CD4-positive, alpha-beta T cell treated with Interleukin-4 for 1 hour (primary cell): Measurements from ENCODE around the gene AMDHD2.
A peak's percentile ranks its signal among the peaks of the same experiment; 100 is the strongest.
"Not testable (repeated sequence)": the region's sequence is repeated elsewhere in the genome, so short reads cannot be mapped to it uniquely, and the experiment has no call there.

ENCODE experiments used
- DNase-seq, 2 donors: peaks; one replicate each; pipeline ENCODE4 v3.0.0-alpha.2; 2020 to 2022

AMDHD2 gene

DNA sequence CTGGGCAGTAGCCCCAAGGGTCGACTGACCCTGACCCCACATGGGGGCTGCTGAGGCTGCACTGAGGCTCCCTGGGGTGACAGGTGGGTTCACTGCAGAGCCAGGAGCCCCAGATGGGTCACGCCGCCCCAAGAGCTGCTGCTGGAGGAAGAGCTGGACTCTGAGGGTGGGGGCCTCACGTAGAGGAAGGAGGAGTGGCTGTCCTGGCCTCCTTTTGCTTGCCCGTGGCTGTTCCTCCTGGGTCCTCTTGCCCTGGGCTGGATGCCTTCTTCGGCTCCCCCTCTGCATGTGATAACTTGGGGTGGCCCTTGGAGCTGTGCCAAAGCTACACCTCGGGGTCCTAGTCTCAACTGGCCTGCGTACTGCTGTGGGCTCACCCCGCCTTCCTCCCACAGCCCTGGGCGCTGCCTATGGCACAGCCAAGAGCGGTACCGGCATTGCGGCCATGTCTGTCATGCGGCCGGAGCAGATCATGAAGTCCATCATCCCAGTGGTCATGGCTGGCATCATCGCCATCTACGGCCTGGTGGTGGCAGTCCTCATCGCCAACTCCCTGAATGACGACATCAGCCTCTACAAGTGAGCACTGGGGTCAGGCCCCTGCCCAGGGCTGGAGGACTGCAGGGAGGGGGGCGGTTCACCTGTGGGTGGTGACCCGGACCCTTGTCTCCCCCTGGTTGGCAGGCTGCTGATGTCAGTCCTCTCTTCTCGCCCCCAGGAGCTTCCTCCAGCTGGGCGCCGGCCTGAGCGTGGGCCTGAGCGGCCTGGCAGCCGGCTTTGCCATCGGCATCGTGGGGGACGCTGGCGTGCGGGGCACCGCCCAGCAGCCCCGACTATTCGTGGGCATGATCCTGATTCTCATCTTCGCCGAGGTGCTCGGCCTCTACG is 1.1 kb upstream of the AMDHD2 start:
- no peak for DNase-seq

DNA sequence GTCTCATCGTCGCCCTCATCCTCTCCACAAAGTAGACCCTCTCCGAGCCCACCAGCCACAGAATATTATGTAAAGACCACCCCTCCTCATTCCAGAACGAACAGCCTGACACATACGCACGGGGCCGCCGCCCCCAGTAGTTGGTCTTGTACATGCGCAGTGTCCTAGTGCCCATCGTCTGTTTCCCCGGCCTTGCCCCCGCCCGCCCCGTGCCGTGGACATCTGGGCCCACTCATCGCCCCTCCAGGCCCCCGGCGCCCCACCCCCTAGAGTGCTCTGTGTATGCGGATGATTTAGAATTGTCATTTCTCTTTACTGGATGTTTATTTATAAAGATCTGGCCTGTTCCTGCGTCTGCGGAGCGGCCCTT is 475 bp upstream of the AMDHD2 start:
- DNase-seq: no peak

- peak; percentile 85 for DNase-seq
These were observed 787 bp downstream of the AMDHD2 start for GRCh38 chr16:2520784-2521531.

- DNase-seq: no peak
These were observed 3.6 kb downstream of the AMDHD2 start for GRCh38 chr16:2523801-2524231.

DNA sequence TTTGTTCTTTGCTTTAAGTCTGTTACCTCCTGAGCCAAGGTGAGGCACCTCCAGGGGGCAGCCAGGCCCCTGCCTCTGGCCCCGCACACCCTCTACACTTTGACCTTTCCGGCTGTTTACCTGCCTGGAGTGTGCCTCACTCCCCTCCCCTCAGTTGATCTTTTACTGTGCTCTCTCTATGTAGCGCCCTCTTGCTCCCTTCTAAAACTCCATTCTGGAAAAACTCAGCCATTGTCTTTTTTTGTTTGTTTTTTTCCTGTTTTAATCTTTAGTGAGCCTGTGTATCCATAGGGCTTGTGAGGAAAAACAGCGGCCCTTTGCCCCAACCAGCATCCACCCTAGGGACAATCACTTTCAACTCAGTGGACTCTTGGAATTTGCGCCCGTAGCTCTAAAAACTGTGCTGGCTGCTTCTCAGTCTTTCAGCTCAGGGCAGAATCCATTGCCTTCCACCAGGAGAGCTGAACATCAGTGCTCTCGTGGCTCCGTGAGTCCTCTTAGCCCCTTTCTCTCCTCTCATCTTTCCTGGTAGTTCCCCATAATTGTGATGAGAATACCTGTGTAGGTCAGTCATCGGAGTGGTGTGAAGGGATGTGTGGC is 4.3 kb downstream of the AMDHD2 start:
- no peak for DNase-seq

GRCh38 chr16:2526135-2526534 is 6.0 kb downstream of the AMDHD2 start:
- DNase-seq: no peak

DNA sequence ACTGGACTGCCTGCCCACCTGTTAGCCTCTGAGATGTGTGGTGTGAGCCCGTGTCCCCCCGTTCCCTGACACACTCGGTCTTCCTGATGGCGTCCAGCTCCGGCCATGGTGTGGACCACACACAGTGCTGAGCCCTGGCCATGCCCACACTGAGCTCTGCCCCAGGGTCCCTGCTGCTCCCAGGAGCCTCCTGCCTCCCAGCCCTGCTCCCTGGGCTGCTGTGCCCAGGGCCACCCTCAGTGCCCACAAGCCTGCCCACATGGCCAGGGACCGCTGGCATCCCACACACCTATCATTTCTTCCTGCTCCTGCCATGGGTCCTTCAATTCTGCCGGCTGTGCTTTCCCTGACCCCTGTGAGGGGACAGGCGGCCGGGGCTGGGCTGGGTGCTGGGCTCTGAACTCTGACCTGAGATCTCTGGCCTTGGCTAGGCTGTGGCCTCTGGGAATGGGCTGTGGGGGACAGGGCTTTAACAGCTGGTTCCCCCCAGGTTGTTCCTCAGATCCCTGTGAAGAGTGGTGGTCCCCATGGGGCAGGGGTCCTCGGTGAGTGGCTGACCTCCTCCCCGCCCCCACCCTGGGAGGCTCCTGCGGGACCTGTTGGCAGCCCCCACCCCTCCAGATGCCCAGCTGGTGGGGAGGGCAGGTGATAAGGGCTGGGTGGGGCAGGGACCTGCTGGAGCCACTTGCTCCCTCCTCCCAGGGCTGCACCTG is 7.1 kb downstream of the AMDHD2 start:
- no peak for DNase-seq

- DNase-seq: no peak
These were observed 7.6 kb downstream of the AMDHD2 start for GRCh38 chr16:2527784-2528100.

- no peak for DNase-seq
These were observed 8.2 kb downstream of the AMDHD2 start for GRCh38 chr16:2528161-2529060.

DNA sequence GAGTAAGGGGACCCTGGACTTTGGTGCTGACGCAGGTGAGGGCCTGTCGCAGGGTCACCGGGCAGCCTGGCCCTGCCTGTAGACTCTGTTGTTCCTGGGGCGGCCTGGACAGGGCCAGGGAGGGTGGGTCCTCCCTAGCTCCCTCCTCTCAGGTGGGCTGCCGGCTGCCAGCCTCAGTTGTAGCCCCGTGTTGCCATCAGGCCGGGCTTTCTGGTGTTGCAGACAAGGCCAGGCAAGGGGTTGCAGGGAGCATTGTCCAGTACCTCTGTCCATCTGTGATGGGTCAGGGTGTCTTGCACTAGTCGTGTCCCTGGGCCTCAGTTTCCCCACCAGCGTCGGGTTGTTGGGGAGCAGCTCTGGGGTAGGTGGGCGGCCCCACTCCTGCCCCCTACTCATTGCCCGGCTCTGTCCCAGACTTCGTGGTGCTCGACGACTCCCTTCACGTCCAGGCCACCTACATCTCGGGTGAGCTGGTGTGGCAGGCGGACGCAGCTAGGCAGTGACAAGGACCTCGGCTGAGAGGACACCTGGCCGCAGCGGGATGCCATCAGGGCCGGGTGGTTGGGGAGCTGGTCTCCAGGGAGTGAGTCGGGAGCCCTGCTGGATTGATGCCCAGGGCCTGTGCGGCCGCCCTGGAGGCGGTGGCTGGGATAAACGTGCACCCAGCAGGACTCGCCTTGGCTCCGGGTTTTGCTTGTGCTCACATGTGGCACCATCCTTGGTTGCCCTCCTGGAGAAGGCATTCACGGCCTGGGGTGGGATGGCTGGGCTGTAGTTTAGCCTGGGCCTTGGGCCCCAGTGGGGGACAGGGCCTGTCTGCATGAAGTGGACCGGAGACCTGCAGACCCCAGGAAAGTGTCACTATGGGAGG is 9.1 kb downstream of the AMDHD2 start:
- DNase-seq: no peak

DNA sequence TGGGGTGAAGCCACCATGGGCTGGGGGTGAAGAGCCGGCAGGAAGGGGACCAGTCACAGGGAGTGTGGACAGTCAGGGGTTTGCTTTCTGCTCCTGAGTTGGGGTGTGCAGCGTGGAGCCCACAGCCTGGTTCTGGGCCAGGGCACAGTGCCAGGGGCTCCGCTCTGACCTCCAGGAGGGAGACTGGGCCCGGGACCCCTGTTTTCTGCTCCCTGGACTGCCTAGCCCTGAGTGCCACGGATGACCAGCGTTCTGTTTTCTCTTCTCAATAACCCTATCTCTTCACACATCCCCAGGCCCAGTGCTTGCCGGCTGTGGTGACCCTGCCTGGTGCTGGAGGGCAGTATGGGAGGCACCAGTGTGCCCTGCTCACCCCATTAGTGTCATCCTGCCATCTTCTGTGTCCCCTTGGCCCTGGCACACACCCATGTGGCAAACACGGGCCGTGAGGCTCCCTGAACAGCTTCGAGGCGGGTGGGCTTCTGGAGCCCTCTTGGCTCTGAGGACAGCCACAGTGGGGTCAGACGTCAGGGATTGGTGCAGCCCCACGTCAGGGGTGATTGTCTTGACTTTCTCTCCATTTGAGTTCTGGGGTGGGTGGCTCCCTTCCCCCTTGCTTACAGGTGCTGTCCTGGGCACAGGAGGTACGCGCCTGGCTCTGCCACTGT is 9.9 kb downstream of the AMDHD2 start:
- DNase-seq: no peak

DNA sequence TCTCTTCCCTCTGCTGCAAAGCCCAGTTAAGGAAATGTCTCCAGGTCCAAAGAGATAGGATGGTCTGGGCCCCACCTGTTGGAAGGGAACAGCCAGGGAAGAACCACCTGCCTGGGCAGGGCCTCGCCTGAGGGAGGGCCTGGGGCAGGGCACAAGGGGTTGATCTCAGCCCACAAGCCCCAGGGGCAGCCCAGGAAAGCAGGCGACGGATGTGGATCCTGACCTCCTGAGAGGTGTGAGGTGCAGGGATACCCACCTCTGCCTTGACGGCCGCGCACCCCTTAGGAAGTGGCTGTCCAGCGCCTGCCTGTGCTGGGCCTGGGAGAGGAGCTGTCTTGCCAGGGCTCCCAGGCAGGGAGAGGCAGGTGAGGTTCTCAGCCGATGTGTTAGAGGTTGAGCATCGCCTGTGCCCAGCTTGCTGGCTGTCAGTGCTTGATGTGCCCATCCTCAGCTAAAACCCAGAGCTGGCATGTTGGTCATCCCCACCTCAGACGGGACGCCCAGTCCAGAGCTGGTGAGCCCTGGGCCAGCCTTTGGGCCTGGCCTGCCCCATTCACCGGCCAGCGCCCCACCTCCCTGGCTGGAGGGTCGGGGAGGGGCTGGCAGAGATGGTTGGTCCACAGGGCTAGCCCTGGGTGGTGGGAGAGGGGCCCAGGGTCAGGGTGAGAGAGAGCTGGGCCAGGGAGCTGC is 10.6 kb downstream of the AMDHD2 start:
- no peak for DNase-seq

- DNase-seq: no peak
These were observed 11.2 kb downstream of the AMDHD2 start, which contains the start of gene CEMP1 for GRCh38 chr16:2531371-2531695. TSS of gene CEMP1 (minus strand) at chr16:2531408. CDS start at chr16:2531073, 335 bp downstream.

DNA sequence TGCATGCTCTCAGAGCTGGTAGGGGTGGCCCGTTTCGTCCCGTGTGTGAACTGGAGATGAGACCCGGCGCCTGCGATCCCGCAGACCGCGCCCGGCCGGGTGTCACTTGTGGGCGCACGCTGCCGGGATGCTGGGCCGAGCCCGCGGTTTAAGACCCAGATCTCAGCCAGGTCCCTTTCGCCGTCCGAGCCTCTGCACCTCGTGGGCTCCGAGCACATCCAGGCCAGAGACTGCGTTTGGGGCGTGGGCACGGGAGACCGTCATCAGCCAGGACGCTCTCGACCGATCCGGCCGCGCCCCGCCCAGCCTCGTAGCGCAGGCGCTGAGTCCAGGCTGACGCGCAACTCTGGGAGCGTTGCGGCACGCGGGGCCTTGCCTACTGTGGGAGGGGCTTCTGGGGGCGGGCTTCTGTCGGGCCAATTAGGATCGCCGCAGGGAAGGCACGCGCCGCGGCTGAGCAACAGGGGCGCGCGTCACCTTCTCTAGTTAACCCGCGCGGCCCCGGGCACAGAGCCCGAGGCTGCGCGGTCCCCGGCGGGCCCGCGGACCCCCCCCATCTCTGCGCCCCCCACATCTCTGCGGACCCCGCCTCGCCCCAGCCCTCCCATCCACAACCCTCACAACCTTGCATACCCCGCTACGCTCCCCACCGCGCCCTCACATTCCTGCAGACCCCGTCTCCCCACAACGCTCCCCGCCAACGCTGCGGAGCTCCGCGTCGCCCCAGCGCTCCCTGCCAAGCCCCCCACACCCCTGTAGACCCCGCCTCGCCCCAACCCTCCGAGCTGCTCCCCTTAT is 11.7 kb downstream of the AMDHD2 start:
- peak; percentile 97 for DNase-seq

GRCh38 chr16:2532494-2533141 is 12.4 kb downstream of the AMDHD2 start:
- peak; percentile 78 to 79 for DNase-seq

DNA sequence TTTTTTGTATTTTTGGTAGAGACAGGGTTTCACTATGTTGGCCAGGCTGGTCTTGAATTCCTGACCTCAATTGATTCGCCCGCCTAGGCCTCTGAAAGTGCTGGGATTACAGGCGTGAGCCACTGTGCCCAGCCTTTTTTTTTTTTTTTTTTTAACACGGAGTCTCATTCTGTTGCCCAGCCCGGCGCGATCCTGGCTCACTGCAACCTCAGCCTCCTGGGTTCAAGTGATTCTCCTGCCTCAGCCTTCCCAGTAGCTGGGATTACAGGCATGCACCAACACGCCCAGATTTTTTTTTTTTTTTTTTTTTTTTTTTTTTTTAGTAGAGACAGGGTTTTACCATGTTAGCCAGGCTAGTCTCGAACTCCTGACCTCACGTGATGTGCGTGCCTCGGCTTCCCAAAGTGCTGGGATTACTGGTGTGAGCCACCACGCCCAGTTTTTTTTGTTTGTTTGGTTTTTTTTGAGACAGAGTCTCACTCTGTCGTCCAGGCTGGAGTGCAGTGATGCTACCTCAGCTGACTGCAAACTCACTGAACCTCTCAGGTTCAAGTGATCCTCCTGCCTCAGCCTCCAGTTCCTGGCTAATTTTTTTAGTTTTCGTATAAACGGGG is 13.1 kb downstream of the AMDHD2 start:
- DNase-seq: not testable (repeated sequence)

DNA sequence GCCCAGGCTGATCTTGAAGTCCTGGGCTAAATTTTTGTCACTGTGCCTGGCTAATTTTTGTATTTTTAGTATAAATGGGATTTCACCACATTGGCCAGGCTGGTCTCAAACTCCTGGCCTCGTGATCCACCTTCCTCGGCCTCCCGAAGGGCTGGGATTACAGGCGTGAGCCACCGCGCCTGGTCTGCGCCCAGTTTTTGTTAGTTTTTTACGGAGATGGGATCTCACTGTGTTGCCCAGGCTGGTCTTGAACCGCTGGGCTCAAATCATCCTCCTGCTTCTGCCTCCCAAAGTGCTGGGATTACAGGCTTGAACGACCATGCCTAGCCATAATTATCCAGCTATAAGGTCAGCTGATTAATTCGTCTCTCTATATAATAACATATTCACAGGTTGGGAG is 13.7 kb downstream of the AMDHD2 start:
- no peak for DNase-seq

GRCh38 chr16:2534335-2534734 is 14.2 kb downstream of the AMDHD2 start:
- not testable (repeated sequence) for DNase-seq
